RWPE2 (cell line): ENCODE data around the gene LRP1.

Experiments used
- ATAC-seq: fragments of 200-7000 bp; cut with Tn5 transposase; 3 replicates; pipeline ENCODE4 v1.9.1; 2021; ENCODE audit warnings: low read depth
- DNase-seq: peaks from one replicate; pipeline ENCODE4 v3.0.0-alpha.2; 2020; ENCODE audit warnings: low spot score
- H3K27ac ChIP-seq: fragments of 450-650 bp; 2 replicates; pipeline ENCODE4 v1.5.1; 2017; ENCODE audit warnings: mild to moderate bottlenecking; ENCODE audit not compliant: poor library complexity, severe bottlenecking
- H3K27me3 ChIP-seq: fragments of 250-450 bp; sonication (Bioruptor Pico); 2 replicates; pipeline ENCODE4 v1.5.1; 2021; ENCODE audit warnings: mild to moderate bottlenecking, moderate library complexity; ENCODE audit not compliant: insufficient read depth, poor library complexity, severe bottlenecking
- H3K36me3 ChIP-seq: fragments of 250-450 bp; sonication (Bioruptor Pico); 2 replicates; pipeline ENCODE4 v1.5.1; 2020; ENCODE audit warnings: low read depth, mild to moderate bottlenecking, moderate library complexity
- H3K4me1 ChIP-seq: fragments of 250-450 bp; sonication (Bioruptor Pico); 2 replicates; pipeline ENCODE4 v1.5.1; 2021; ENCODE audit warnings: mild to moderate bottlenecking, moderate library complexity; ENCODE audit not compliant: insufficient read depth, poor library complexity, severe bottlenecking
- H3K4me3 ChIP-seq: fragments of 250-450 bp; sonication (Bioruptor Pico); 2 replicates; pipeline ENCODE4 v1.5.1; 2021; ENCODE audit warnings: mild to moderate bottlenecking, moderate library complexity; ENCODE audit not compliant: severe bottlenecking
- H3K9me3 ChIP-seq: fragments of 250-450 bp; sonication (Bioruptor Pico); 2 replicates; pipeline ENCODE4 v1.5.1; 2021; ENCODE audit warnings: mild to moderate bottlenecking, moderate library complexity; ENCODE audit not compliant: severe bottlenecking
- CTCF ChIP-seq: fragments of 450-650 bp; IDR thresholded peaks from one replicate; pipeline ENCODE4 v1.5.1; 2017; ENCODE audit warnings: mild to moderate bottlenecking, moderate library complexity; ENCODE audit not compliant: poor library complexity, severe bottlenecking

LRP1 gene

GRCh38 chr12:57254506-57255280 lies 126.4 kb downstream of the LRP1 start:
- no peak for DNase-seq

DNA sequence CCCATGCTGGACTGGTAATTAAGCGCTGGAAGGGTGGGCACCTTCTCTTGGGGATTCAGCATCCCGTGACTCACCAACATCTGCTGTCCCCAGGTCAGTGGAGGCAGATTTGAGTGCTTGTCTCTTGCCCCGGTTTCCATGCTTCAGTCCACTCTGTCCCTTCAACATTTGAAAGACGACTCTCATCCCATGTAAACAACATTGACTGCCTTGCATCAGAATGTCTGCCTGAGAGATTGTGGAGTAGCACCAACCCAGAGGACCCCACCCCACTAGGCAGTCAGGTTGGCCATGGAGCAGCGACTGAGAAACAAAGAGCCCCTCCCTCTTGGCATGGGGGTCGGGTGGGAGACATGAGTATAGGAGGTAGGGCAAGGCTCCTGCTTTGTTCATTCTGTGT lies 127.6 kb downstream of the LRP1 start:
- DNase-seq (no peak), ATAC-seq (no peak)
- Histone ChIP-seq H3K36me3 (peaks cover 35% of the 10 kb centered on the region), H3K4me3 (no peak overlapping the region), H3K9me3 (no peaks in the 10 kb centered on the region), H3K27me3 (no peaks in the 10 kb centered on the region), H3K4me1 (no peaks in the 10 kb centered on the region), H3K27ac (no peak overlapping the region)
- no peak for TF ChIP-seq CTCF

More at GRCh38 chr12:57254506-57255280, 126.4 kb downstream of the LRP1 start:
- Histone ChIP-seq H3K4me3 (no peak overlapping the region), H3K27me3 (no peaks in the 10 kb centered on the region), H3K36me3 (peaks cover 32% of the 10 kb centered on the region), H3K4me1 (no peaks in the 10 kb centered on the region), H3K9me3 (no peaks in the 10 kb centered on the region), H3K27ac (no peak overlapping the region)
- TF ChIP-seq CTCF: no peak
- ATAC-seq: no peak

DNA sequence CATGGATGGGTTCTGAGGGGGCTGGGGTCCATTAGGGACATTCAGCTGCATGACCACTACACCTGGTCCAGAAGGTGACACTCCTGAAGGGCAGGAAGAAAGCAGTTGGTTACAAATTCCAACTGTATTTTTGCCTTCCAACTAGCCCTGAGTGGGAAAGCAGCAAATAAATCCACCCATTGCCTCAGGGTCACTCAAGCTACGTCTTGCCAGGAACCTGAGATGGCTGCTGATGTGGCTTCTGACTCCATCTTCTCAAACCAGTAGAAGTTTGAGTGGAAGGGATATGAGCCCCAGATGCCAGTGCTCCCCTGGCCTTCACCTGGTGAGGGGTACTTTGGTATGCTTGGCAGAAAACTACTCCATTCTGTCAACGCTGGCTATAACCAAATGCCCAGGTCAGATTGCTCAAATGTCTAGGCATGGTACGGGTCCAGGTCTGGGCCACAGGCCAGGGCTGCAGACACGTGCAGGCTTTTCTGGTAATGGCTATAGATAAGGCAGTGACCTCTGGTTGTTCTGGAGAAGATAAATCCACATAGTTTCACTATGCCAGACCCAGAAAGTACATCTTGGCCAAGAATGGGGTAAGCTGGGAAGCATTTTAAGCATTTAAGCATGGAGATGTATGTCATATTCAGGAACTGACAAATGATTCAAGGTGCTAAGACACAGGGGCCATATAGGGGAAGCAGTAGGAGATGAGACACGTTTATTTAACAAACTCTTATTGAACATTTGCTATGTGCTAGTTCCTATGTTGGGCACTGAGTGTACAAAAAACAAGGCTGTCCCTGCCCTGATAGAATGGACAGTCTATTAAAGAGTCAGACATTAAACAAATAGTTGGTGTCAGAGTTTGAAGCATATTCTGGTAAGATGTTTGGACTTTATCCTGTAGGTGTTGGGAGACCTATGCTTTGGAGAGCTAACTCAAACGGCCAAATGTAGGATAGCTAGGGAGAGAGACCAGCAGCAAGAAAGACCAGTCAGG lies 131.0 kb downstream of the LRP1 start:
- H3K9me3 ChIP-seq: no peaks in the 10 kb centered on the region
- no peak overlapping the region for H3K27ac ChIP-seq
- H3K4me1 ChIP-seq: no peaks in the 10 kb centered on the region
- no peak for TF ChIP-seq CTCF
- no peaks in the 10 kb centered on the region for H3K27me3 ChIP-seq
- H3K4me3 ChIP-seq: no peak overlapping the region
- peaks cover 59% of the 10 kb centered on the region for H3K36me3 ChIP-seq
- DNase-seq (no peak), ATAC-seq (no peak)

GRCh38 chr12:57260366-57260765 lies 132.1 kb downstream of the LRP1 start:
- no peak overlapping the region for H3K4me3 ChIP-seq
- H3K36me3 ChIP-seq: peaks cover 66% of the 10 kb centered on the region

More at GRCh38 chr12:57260366-57260765, 132.1 kb downstream of the LRP1 start:
- Histone ChIP-seq H3K4me1 (no peaks in the 10 kb centered on the region), H3K9me3 (no peaks in the 10 kb centered on the region), H3K27ac (no peak overlapping the region), H3K27me3 (no peaks in the 10 kb centered on the region)
- DNase-seq: no peak
- no peak for ATAC-seq
- TF ChIP-seq CTCF: no peak
